NCI-H146 treated with DMSO at 0.1 percent for 48 hours (cell line): ENCODE results near the gene SLC37A1.

Experiments
- DNase-seq: peaks from one replicate; lab custom pipeline; 2025; ENCODE audit not compliant: unreplicated experiment; lab: John Stamatoyannopoulos, UW

Gene SLC37A1

DNA sequence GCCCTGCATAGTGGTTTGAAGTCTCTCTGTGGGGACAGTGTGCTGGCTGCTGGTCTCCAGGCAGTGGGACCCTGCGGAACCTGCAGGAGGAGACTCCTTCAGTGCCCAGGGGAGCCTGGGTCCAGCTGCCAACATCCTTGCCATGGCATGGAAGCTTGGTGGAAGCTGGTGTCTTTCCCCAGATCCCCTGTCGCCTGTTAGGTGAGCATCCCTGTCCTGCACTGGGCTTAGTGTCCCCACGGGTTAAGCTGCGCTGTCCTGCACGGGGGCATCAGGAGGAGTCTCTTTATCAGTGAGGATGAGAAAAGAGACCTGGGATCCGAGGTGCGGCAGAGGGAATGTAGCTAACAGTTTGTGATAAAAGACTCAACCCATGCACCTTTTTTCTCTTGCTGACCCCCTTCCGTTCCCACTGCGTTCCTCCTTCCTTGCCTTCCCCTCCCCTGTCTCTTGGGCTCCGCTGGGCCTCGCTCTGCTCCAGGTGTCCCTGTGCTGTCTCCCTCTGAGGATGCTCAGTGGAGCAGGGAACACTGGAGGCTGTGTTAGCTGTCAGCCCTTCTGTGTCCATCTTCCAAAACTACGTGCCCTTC lies 59.3 kb downstream of the SLC37A1 start:
- no peak for DNase-seq

DNA sequence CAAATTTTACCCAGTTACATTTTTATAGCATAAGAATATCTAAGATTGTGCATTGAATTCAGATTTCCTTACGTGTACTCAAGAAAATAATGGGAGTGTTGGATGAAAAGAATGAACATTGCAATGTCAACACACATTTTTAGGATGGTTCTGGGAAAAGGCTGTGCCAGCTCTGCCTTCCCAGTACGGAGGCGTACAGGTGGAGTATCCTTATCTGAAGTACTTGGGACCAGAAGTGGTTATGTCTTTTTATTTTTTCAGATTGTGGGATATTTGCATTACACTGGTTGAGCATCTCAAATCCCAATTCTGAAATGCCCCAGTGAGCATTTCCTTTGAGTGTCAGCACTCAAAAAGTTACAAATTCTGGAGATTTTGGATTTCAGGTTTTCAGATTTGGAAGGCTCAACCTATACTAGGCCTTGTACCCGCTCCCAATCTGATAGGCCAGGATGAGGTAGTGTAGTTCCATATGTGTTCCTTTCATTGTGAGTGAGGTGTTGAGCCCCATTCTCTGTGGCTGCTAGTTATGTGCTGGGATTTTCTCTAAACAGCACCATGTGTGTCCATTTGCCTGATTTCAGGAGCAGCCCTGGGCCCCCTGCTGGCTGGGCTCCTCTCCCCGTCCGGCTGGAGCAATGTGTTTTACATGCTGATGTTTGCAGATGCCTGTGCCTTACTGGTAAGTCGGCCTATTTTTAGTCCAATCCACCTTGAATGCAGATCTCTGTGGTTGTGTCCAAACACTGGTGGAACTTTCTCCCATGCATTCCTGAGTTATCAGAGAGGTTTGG lies 60.8 kb downstream of the SLC37A1 start:
- no peak for DNase-seq

GRCh38 chr21:42575111-42575510 lies 61.5 kb downstream of the SLC37A1 start:
- no peak for DNase-seq

DNA sequence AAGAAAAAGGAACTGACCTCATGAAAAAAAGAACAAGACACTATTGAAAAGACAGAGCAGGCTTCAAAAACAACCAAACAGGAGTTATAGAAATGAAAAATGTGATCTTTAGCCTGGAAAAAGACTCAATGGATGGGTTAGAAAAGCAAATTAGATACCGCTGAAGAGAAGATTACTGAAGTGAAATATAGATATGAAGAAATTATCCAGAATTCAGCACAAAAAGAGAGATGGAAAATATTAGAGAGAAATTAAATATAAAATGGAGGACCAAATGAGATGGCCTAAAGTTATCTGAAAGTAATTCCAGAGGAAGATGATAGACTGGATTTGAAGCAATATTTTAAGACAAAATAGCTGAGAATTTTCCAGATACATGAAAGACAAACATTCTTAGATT lies 63.0 kb downstream of the SLC37A1 start:
- DNase-seq = no peak

DNA sequence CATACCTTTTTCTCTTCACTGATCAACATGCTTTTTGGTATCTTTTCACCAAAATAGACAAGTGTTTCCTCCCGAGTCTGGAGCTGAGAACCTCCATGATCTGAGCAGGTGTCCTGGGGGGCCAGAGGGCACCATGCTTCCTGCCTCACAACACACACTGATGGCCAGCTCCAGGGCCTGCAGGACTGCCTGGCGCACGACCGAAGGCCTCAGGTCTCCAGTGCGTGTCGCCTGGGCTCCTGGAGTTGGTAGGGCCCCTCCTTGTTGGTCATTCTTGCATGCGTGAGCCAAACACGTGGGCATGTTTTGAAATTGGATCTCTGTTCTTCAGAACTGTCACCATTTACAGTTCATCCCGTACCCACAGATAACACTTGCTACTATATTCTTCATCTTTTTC lies 64.4 kb downstream of the SLC37A1 start:
- DNase-seq = no peak

- no peak for DNase-seq
These were observed 65.2 kb downstream of the SLC37A1 start for GRCh38 chr21:42578761-42579415.

DNA sequence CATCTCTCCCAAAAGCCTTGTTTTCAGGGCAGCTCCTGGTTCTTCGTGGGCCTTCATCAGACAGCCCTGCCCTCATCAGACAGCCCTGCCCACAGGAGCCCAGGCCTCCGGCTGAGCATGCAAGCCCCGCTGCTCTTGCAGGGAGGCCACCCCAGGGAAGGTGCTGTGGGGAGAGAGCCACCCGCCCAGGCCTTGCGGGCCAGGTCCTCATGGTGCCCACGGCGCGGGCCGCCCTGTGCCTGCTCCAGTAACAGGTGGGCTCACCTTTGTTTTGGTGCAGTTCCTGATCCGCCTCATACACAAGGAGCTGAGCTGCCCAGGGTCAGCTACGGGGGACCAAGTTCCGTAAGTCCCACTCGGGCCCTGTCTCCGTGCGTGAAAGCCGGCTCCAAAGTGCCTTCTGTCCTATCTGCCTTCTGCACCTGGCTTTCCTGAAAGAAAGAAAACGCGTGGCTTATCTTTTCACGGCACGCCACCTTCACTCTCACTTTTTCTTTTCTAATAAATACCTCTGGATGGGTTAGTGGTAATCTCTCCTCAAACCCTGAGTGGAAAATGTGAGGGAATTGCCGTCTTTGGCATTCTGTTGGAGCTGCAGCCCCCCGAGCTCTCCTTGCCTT lies 65.9 kb downstream of the SLC37A1 start:
- DNase-seq = no peak

- no peak for DNase-seq
These were observed 66.6 kb downstream of the SLC37A1 start for GRCh38 chr21:42580076-42580792.

DNA sequence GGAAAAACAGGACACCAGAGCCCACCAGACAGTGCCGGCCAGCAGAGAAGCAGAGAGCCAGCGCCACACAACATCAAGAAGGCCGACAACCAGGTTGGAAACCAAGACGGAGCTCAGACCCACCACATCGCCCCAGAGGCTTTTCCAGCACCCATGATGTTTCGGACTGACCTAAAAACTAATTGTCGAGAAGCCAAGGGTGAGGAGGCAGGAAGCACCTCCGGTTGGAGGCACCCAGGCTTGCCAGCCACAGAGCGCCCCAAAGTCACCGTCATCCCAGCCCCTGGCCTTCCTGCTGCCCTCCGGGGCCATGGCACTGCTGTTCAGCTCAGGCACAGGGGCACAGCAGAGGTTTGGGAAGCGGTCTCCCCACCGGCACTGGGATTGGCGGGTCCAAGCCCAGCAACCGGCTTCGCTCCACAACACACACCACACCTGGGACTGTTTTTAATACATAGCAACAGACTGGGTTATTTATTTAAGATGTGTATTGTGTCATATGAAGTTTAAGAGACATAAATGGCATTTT lies 67.2 kb downstream of the SLC37A1 start:
- DNase-seq = no peak

GRCh38 chr21:42581336-42581992 lies 67.8 kb downstream of the SLC37A1 start:
- no peak for DNase-seq

DNA sequence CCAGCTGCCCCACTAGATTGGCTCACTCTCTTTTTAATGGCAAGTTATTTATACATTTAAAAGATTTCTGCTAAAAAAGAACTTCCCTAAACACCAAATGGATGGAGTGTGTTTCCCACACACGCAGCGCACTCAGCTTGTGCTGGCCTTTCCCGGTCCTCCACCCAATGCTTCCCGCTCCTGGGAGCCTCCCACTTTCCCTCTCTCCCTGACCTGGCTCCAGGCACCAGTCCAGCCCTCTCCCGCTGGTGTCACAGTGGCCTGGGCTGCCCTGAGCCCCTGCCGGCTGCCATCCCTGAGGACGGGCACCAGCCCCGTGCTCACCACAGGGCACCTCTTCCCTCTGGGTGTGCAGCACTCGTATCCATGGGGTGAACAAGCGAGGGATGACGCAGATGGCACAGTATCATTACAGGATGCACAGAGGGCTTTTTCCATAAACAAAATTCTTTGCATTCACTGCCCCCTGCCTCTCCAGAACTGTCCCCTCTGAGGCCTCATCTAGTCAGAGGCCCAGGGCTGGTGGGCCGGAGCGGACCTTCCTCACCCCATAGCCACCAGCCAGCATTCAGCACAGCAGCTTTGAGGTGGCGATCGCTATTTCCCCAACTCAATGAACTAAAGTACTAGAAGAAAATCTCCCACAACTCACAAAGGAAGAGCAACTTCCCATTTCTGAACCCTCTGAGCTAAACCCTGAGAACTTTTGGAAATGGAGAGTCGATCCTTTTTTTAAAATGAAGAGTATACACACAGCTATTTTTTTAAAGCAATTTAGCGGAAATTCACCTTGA lies 68.5 kb downstream of the SLC37A1 start:
- no peak for DNase-seq

DNA sequence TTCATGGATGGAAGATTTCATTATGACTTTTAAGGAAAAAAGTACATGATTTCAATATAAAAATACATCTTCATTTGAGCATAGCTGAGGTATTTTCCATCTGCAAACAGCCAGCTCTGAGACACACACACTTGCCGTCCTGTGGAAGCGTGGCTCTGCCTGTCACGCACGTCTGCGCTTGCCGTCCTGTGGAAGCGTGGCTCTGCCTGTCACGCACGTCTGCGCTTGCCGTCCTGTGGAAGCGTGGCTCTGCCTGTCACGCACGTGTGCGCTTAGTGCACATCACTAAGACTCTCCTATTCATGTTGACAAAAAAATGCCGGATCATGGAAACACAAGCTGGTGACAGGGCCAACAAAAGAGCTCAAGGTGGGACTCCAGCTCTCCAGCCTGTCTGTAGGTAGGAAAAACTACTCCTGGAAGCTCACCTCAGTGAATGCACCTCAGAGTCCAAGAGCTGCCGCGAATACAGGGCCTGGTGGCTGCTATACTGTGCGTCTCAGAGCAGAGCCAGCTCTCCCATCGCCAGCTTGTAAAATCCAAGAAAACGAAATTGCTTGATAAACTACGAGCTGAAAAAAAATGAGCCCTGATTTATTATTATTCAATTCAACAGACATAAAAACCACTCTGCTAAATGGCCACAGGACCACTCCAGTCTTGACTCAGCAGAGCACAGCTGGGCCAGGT lies 69.3 kb downstream of the SLC37A1 start:
- no peak for DNase-seq

- no peak for DNase-seq
These were observed 70.0 kb downstream of the SLC37A1 start for GRCh38 chr21:42583477-42584295.

DNA sequence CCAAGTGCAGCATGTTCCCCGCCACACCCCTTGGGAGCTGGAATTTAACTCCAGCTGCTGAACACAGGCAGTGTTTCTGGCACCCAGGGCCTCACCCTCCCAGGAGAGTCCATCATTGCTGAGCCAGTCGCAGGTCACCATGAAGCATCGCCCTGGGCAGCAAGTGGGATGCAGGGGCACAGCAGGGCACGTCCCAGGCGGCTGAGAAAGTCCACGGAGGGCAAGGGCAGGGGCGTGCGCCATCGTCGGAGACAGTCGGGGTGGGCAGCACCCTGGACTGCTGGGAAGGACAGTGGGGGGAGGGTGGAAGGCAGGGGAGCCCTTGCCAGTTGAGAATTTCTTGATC lies 70.6 kb downstream of the SLC37A1 start:
- no peak for DNase-seq

DNA sequence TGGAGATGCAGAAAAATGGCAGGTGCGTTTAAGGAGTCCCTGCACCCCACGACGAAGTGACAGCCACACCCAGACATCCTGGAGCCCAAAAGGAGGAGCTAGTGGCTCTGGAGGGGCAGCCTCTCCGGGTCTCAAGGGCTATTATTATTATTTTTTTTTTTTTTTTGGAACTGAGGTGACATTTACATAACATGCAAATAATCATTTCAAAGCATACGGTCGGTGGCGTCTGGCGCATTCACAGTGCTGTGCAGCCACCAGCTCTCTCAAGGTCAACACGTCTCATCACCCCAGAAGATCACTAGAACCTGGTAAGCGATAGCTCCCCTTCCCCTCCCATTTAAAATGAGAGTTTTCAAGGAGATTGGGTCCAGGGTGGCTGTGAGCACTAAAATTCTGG lies 72.2 kb downstream of the SLC37A1 start:
- DNase-seq = no peak

GRCh38 chr21:42586406-42586805 lies 72.8 kb downstream of the SLC37A1 start:
- DNase-seq = no peak

DNA sequence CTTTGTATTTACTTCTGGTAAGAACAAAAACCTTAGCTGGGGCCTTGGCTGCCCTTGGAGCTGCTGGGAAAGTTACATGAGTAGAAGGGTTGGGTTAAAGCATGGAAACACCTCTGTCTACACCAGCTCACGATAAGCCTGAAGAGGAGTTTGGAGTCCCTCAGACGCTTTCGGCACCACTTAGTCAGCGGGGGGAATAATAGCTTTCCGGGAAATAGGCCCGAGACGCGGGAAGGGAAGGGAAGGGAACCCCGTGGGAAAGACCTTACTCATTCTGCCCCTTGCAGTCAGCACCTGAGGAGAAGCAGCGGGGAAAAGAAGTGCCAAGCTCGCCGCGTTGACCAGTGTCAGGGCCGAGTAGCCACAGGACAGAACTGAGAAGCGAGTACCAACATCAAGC lies 73.4 kb downstream of the SLC37A1 start:
- no peak for DNase-seq

DNA sequence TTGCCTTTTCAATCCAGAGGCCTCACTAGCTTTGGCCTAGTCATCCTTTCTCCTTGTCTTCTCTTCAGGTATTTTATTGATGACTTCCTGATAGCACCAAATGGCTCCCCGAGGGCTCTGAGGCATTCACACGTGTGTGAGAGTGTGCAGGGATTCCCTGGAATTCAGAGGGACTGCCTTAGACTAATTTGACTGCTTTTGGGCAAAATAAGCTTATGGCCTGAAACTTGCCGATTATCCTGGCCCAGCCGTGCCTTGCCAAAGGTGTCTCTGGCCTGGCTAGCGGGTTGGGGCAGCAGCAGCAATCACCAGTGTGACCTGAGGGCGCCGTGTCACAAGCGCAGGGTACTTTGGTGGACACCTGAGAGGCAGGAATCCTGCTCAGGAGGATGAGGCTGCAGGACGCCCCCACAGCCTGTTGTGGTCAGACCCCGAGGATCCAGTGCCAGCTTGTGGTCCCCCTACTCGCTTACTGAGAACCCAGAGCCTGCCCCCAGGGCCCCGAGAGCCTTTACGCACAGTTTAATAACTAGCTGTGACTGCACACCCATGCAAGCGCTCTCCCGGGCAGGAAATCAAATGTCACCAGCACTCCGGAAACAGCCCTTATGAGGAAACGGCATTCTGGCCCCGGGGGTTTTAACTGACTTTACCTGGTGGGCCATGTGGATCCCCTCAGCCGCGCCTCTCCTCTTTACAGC lies 76.9 kb downstream of the SLC37A1 start:
- no peak for DNase-seq
